Inflammatory macrophage (primary cell): ENCODE measurements around the gene COL1A1.

Experiments used
- DNase-seq, 2 donors: peaks; one replicate each; pipeline ENCODE4 v3.0.0-alpha.2; 2020 to 2022
- total RNA-seq, 18 experiments: gene quantifications; one replicate each; lab custom pipeline; 2026; ENCODE audit warnings: mixed read lengths in 6 of 18, inconsistent platforms in 2 of 18; lab: John Stamatoyannopoulos, UW

Gene COL1A1
- 0.07 to 8.9 (median 0.41) reads per million in 18 experiments for total RNA-seq

DNA sequence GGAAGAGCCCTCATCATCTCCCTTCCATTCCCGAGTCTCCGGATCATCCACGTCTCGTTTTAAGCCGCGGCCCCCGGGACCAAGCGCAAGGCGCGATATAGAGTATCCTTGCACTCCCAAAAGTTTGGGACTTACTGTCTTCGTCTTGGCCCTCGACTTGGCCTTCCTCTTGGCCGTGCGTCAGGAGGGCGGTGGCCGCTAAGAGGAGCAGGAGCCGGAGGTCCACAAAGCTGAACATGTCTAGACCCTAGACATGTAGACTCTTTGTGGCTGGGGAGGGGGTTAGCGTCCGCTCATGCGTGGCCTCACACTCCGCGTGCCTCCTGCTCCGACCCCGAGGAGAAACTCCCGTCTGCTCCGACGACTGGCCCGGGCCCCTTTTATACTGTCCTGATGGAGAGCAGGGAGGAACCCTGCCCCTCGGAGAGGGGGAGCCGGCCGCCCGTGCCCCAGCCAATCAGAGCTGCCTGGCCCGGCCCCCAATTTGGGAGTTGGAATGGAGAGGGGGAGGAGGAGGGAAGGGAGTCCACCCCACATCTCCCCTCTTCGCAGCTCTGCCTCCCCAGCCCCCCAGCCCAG is at the start of gene COL1A1:
TSS of gene COL1A1 (minus strand) at position 356 of the 579 bp plus-strand sequence. CDS start at position 238, 118 bp downstream.
- no peak for DNase-seq

DNA sequence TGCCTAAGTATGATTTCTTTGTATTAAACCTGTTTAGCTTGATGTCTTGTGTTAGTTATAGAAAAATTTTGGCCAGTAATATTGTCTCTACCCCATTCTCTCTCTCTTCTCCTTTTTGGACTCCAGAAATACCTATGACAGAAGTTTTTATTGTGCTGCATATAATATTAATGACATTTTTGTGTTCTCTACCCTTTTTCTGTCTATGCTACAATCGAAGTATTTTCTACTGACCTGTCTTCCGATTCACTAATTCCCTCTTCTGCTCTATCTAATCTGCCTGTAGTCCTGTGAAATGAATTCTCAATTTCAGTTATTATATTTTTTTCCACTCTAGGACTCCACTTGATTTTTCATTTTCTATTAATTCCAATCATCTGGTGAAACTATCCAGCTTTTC is 46.8 kb upstream of the COL1A1 start:
- DNase-seq, result no peak

DNA sequence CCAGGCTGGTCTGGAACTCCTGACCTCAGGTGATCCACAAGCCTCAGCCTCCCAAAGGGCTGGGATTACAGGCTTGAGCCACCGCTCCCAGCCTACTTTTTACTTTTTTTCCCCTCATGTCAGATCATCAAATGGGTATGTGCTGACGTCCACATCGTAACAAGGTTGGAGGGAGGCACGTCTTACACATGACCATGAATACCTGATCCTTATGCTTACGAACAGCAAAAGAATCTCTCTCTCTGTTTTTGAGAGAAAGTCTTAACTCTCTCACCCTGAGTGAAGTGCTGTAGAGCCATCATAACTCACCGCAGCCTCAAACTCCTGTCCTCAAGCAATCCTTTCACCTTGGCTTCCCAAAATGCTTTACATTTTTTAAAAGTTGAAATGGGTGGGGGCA is 43.3 kb upstream of the COL1A1 start:
- no peak for DNase-seq

DNA sequence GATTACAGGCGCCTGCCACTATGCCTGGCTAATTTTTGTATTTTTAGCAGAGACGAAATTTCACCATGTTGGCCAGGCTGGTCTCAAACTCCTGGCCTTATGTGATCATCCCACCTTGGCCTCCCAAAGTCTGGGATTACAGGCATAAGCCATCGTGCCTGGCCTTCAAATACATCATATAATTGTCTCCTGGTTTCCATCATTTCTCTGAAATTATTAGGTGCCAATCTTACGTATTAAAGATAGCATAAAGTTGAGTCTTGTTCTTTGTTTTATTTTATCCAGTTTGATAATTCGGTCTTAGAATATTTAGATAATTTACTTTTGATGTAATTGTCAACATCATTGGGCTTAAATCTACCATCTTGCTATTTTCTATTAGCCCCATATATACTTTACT is 40.0 kb upstream of the COL1A1 start:
- no peak for DNase-seq

DNA sequence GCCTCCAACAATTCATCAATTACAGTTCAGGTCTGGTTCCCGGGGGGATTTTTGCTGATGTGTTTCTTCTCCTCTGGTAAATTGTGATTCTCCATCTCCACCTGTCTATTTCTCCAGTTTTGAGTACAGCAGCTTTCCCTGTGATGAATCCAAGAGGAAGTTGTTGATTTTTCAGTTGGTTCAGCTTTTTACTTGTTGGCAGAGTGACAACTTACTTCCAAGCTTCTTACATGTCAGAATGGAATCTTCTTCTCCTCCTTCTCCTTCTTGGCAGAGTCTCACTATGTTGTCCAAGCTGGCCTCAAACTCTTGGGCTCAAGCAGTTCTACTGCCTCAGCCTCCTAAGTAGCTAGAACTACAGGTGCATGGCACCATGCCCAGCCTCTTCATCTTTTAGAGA is 39.4 kb upstream of the COL1A1 start:
- DNase-seq, result no peak

DNA sequence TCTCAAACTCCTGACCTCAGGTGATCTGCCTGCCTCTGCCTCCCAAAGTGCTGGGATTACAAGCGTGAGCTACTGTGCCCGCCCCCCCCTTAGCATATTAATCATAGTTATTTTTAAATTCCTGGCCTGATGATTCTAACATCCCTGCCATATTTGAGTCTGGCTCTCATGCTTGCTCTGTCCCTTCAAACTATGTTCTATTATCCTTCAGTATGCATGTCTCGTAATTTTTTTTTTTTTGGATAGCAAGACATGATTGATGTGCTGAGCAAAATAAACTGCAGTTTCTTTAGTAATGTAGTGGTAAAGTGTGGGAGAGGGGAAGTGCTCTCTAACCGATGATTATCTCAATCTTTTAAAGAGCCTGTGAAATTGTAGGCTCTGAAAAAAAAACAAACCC is 38.5 kb upstream of the COL1A1 start:
- DNase-seq, result peak; percentile 31 to 36

DNA sequence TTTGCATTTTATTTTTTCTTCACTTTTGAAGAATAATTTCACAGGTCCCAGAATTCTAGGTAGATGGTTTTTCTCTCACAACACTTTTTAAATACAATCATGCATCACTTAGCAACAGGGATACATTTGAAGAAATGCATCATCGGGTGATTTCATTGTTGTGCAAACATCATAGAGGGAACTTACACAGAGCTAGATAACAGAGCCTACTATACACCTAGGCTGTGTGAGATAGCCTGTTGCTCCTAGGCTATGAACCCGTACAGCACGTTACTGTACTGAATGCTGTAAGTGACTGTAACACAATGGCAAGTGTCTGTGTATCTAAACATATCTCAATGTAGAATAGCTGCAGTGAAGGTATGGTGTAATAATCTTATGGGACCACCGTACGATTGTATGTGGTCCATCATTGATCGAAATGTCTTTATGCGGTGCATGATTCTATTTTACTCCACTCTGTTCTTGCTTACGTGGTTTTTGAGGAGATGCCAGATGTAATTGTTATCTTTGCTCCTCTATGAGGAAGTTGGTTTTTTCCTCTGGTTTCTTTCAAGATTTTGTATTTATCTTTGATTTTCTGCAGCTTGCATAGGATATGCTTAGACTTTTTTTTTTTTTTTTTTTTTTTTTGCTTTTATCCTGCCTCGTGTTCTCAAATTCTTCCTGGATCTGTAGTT is 37.3 kb upstream of the COL1A1 start:
- DNase-seq, result peak; percentile 8 to 11

DNA sequence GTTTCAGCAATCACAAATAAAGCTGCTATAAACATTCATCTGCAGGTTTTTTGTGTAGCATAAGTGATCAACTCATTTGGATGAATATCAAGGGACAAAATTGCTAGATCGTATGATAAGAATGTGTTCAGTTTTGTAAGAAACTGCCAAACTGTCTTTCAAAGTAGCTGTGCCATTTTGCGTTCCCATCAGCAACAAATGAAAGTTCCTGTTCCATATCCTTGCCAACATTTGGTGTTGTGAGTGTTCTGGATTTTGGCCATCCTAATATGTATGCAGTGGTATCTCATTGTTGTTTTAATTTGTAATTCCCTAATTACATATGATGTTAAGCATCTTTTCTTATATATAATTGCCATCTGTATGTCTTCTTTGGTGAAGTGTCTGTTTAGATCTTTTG is 36.5 kb upstream of the COL1A1 start:
- DNase-seq, result no peak

DNA sequence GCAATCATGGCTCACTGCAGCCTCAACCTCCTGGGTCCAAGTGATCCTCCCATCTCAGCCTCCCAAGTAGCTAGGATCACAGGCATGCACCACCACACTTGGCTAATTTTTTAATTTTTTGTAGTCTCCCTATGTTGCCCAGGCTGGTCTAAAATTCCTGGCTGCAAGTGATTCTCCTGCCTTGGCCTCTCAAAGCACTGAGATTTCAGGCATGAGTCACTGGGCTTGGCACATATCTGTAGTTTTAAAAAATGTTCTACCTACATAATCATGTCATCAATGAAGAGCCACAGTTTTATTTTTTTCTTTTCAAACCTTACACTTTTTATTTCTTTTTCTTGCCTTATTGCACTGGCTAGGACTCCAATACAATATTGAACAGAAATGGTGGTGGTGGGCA is 33.1 kb upstream of the COL1A1 start:
- no peak for DNase-seq

DNA sequence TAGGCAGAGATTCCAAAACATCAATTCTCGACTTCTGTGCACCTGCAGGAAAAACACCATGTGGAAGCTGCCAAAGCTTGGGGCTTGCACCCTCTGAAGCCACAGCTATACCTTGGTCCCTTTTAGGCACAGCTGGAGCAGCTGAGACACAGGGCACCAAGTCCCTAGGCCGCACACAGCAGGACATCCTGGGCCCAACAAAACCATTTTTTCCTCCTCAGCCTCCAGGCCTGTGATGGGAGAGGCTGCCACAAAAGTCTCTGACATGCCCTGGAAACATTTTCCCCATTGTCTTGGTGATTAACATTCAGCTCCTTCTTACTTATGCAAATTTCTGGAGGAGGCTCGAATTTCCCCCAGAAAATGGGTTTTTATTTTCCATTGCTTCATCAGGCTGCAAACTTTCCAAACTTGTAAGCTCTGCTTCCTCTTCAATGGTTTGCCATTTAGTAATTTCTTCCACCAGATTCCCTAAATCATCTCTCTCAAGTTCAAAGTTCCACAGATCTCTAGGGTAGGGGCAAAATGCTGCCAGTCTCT is 24.3 kb upstream of the COL1A1 start:
- DNase-seq, result peak; percentile 24 to 50

DNA sequence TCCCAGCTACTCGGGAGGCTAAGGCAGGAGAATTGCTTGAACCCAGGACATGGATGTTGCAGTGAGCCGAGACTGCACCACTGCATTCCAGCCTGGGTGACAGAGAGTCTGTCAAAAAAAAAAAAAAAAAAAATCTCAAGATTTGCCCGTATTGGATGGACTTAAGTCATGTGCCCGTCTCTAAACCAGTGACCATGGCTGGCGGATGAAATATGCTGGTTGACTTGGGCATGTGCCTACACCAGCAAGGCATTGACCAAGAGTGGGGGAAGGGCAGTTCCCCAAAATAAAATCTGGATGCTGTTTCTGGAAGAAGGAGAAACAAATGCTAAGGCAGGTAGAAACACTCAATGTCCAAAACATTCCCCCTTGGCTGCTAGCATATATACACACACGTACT is 21.5 kb upstream of the COL1A1 start:
- peak; percentile 52 to 60 for DNase-seq

DNA sequence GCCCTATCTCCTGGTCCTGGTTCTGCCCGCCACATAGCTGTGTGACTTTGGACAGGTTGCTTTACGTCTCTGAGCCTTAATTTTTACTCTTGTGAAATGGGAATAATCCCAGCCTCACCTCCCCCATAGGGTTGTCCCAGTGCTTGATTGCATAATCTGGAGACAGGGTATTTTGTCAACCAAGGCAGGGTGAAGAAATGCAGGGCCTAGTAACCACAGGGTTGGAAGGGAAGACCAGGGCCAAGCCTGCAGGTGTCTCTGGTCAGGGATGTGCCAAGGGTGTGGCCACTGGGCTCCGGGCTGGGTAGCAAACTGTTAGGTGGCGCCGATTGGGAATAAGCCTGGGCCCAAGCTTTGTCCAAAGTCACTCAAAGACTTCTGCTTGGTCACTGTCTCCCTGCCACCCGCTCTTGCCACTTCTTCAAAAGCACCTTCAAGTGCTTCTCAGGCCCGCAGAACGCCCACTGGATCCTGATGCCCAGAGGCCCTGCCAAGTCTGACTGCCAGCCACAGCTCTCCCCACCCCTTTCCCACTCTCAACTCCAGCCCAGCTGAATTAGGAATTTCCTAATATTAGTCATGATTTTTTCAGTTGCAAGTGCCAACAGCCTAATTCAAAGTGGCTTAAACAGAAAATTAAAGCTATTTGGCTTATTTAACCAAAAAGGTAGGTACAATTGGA is 20.6 kb upstream of the COL1A1 start:
- DNase-seq, result peak; percentile 81 to 82

DNA sequence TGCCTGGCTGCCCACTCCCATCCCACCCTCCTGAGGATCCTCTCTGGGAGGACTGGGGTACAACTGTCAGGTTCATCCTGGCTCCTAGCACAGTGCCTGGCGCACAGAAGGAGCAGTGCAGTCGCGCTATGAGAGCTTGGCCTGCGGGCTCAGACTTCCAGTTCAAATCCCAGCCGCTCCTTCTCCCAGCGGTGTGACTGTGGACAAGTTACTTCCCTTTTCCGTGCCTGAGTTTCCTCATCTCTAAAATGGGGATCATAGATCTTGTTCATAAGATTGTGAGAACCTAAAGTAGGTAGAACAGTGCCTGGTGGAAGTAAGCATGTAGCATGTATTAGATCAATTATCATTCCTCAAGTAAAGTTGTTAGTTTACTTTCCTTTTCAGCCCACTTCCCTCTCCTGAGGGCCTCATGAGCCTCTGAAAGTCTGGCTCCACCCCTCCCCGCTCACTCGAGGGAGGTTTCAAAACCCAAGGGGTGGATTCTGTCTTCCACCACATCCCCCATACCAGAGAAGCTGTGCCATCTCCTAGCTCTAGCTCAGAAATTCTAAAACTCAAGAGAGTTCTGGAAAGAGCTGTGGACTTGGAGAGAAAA is 19.9 kb upstream of the COL1A1 start:
- peak; percentile 87 to 88 for DNase-seq

DNA sequence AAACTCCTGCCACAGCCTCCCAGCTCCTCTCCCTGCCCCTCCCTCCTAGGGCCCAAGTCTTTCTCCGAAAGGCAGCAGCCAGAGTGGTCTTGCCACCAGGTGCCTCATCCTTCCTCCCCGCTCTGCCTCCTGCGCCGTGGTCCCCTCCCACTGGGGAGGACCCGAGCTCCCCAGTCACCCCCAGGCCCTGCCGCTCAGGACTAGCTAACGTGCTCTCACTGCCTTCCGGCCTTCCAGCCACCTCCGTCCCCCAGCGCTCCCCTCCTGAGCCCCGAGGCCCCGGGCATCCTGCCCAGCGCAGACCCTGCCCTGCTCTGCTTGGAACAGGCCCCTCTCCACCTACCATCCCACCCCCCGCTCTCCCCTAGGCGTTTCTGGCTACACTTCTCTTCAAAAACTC is 19.4 kb upstream of the COL1A1 start:
- DNase-seq, result no peak

DNA sequence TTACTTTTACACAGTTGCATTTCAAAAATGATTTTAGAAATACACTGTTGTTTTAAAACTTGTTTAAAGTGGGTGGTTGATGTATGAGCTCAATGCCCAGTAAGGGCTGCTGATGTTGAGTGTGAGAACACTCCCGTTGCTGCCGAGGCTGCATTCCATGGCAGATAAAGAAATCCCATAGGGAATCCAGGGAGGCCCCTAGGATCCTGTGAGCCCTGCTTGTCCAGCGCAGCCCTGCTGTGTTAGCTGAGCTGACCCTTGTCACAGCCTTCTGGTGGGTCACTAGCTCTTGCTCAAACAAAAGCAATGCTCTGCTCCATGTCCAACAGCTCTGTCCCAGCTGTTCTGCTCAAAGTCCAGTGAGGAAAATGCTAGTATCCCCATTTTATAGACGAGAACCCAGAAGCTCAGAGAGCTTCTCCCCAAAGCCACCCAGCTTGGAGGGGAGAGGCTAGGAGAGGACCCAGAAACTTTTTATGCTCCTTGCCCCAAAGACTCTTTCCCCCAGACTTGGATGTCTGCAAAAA is 18.6 kb upstream of the COL1A1 start:
- no peak for DNase-seq

DNA sequence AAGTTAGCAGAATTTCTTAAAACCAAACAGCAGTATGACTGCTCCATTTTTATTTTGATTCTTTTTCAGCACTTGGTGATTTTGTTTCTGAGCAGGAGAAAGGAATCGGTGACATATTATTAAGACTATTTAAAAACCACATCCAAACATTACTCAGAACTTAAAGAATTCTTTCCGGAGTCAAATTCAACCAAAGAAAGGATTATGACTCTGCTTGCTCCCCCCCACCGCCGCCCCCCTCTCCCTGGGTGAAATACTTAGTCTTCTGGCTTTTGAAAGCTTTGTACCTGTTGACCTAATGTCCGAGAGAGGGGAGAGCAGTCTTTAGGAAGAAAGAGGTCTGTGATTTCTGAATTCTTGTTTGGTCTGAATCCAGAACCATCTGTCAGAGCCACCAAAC is 17.9 kb upstream of the COL1A1 start:
- no peak for DNase-seq

DNA sequence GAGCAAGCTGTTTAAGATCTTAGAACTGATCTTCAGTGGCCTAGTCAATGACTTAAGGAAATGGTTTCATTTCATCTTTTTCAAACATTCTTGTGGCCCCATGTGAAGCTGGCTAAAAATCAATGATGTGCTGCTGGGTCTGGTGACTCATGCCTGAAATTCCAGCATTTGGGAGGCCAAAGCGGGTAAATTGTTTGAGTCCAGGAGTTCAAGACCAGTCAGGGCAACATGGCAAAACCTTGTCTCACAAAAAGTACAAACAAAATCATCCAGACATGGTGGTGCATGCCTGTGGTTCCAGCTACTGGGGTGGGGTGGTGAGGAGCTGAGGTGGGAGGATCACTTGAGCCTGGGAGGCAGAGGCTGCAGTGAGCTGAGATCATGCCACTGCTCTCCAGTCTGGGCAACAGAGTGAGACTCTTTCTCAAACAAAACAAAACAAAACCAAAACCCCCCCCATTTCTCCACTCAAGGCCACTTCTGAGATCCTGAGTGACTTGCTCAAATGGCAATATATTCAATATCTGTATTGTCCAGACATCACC is 17.4 kb upstream of the COL1A1 start:
- peak in 1 of 2 donors; percentile 18 for DNase-seq

DNA sequence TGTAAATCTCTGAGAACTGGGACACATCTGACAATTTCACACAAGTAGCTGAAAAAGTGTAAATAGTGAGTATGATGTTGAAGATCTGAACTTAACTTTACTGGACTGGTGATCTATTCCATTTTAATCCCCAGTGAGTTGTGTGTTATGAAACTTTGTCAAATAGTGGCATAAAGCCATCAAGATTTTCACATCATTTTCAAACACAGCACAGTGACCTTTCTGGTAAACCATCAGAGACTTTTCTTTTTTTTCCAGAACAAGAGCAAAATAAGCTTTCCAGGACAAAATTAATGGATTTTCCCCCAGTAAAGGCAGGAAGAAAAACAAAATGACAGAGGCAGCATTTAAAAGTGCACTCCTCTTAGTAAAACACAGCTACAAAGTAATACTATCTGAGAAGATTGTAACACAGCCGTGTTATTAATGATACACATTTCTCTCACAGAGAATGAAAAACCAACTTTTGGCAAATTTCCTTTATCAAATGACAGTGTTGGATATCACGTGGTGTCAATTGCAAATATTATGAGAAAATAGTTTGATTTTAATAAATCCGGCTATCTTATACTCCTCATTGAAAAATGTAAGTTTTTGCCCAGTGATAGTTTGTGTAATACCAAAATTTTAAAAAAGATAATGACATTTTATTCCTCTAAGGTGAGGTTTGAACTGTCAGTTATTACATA is 16.8 kb upstream of the COL1A1 start:
- DNase-seq, result no peak

DNA sequence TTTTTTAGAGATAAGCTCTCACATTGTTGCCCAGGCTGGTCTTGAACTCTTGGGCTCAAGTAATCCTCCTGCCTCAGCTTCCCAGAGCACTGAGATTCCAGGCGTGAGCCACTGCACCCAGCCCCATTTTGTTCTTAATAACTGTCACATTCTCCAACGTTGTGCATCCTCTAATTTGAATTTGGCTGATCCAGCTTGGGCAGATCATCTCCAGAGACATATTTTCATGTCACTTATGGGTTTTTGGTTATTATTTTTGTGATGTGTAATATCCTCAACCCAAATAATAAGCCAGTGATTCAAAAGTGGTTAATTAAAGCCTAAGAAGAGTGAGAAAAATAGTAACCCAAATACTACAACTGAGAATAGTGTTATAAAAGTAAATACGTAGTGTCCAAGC is 16.2 kb upstream of the COL1A1 start:
- DNase-seq, result no peak

DNA sequence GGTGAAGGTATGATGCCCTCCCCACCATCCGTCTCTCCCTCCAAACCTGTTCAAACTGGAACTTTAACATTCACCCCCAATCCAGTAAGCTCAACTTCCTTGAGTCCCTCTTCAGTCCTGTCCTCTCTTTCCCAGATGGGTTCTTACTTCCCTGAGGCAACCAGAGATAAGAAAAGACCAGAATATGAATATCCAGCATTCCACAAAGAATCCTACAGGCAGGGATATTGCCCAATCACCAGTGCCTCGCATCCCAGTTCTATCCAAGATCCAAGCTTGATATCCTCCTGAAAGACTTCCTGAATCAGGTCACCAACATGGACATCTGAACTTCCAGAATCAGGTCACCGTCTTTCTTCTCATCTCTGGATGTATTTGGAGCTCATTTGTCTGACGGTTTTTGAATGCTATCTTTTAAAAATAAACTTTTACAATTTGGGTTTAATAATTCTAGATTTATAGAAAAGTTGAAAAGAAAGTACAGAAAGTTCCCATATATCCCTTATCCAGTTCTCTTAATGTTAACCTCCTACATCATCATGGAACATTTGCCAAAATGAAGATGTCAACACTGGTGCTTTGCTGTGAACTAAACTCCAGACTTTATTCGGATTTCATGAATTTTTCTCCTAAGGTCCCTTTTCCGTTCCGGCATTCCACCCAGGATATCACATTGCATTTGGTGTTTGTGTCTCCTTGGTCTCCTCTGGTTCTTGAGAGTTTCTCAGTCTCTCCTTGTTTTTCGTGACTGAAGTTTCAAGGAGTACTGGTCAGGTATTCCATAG is 13.7 kb upstream of the COL1A1 start:
- DNase-seq, result no peak
